SW480 (cell line): ENCODE measurements around the gene CACNA1I.

Experiments
- DNase-seq: peaks from one replicate; pipeline ENCODE4 v3.0.0-alpha.2; 2016; ENCODE audit warnings: low spot score

Gene CACNA1I

DNA sequence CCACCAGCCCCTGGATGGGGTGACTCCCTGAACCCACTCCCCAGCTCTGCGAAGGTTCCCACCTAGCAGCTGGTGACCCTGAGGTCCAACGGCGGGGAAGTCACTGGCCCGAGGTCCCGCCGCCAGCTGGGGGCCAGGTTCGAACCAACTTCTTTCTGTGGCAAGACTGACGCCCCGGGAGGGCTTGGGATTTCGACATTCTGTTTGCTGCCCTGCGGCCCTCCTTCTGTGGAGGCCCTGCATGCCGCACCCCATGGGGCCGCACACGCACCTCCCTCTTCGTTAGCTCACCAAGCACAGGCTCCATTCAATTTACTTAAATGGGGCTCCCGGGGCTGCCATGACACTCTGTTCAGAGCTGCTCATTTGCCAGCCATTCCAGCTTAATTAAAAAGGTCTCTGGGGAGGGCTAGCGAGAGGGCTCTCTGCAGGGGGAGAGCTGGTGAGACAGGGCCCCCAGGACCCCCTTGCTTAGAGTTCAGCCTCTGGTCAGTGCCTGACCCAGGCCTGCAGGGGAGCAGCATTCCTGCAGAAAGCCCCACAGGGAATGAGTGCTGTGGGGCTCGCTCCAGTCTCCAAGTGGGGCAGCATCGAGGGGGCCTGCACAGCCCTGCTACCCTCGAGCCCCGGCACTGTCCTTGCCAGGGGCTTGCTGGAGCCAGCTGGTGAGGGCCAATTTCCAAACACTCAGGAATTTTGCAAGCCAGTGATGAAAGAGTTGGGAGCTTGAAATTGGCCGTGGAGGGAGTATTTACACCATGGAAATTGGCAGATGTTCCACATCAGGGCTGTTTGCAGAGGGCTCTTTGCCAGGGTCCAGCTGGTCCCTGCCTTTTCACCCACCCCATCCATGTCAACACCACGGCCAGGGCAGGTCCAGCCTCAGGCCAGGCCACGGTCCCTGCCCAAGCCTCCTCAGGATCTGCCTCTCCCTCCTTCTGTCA, 80.8 kb downstream of the CACNA1I start:
- DNase-seq: no peak

DNA sequence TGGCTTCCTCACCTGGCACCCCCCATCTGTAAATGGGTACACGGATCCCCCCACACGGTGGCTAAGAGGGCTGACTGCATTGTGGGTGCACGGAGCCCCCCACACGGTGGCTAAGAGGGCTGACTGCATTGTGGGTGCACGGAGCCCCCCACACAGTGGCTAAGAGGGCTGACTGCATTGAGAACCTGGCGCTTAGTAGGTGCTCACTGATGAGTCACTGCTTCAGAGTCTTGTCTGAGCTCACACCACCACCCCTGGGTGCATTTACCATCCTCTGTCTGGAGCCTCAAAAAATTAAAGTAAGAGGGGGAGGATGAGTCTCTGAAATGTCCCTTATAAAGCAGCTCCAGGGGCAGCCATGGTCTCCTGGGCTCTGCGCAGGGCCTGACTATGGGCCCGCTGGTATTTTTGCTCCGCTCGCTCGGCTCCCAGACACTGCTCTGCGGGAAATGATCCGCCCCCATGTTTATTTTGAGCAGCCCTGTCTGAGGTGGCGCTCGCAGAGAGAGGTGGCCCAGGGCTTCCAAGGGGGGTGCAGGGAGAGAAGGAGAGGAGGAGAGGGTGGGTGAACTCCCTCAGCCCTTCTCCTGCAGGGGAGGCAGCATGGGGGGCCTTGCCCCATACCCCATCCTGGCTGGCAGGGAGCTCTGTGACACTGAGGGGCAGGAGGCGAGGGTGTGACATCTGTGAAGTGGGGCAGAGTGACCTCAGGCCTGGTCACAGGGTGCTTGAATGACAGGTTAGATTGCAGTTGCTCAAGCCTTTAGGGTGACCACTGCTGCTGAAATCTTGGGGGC, 82.6 kb downstream of the CACNA1I start:
- DNase-seq: no peak

- DNase-seq: no peak
These were observed 83.2 kb downstream of the CACNA1I start for GRCh38 chr22:39653787-39654077.

DNA sequence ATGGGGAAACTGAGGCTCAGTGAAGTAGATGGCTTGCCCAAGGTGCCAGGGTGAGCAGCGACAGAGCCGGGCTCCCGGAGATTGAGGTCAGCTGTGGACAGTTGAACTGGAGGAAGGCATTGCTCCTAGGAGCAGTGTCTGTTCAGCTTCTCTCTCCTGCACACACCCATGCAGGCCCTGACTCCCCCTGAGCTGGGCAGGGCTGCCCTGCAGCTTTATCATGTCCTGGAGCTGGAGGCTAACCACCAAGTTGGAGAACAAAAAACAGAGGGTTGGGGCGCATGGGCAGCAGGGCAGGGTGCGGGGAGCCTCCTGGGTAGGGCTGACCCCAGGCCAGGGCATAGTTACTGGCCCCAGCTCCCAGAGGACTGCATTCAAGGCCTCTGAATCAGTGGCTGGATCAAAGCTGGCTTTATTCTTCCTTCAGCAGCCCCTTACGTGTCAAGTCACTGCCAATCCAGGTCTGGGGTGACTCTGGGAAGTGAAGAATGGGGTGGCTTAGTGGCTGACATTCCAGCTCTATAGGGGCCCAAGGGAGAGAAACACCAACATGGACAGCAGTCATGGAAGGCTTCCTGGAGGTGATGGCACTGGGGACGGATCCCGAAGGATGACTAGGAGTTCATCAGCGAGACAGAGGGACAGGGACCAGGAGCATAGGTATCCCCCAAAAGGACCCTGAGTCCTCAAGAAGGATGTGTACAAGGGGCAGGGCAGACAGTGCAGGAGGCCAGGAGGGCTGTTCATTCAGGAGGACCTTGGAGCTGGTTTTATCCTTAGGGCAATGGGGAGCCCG, 83.8 kb downstream of the CACNA1I start:
- no peak for DNase-seq

DNA sequence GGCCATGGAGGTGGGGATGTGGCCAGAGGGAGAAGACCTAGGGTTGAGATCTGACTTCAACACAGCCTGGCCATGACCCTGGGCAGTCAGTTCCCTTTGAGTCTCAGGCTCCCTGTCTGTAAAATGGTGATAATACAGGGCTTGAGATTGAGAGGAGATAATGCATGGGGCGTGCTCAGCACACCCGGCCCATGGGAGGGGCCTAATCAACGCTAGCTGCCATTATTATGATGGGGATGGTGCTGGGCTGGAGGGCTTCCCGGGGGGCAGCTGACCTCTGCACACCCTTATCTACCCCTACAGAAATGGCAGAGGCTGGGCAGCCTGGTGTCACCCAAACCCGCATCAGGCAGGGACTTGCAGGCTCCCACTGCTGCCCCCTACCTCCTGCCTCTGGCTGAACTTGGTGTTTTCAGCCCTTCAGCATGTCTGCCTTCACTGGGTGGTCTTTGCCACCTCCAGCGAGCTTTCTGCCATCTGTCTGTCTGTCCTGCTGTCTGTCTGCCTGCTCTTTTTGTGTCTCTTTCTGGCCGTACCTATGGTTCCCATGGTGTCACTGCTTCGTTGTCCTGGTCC, 84.5 kb downstream of the CACNA1I start:
- DNase-seq: no peak

GRCh38 chr22:39655831-39656230, 85.3 kb downstream of the CACNA1I start:
- DNase-seq: no peak

- no peak for DNase-seq
These were observed 86.2 kb downstream of the CACNA1I start for GRCh38 chr22:39656495-39657490.

GRCh38 chr22:39658367-39658766, 87.8 kb downstream of the CACNA1I start:
- DNase-seq: peak; percentile 48

DNA sequence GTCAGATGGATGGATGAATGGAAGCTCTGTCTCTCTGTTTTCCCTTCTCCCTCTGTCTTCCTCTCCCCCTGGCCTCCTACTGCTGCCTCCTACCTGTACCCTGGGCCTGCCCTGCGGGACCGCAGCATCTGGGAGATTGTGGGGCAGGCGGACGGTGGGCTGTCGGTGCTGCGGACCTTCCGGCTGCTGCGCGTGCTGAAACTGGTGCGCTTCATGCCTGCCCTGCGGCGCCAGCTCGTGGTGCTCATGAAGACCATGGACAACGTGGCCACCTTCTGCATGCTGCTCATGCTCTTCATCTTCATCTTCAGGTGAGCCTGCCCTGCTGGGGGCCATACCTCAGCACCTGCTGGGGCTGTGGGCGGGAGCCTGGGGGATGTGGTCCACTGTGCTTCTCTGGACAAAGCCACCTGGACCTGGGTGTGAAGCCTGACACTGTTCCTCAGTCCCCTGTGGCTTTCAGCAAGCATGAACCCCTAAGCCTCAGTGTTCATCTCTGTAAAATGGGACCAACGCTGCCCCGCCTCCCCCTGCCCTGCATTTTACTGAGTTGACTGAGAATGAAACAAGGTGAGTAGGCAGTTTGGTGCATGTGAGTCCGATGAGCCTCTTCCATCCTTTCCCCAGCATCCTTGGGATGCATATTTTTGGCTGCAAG, 88.4 kb downstream of the CACNA1I start:
- DNase-seq: no peak

GRCh38 chr22:39661501-39661841, 90.9 kb downstream of the CACNA1I start:
- DNase-seq: no peak

GRCh38 chr22:39661842-39662685, 91.5 kb downstream of the CACNA1I start:
- DNase-seq: peak; percentile 63

DNA sequence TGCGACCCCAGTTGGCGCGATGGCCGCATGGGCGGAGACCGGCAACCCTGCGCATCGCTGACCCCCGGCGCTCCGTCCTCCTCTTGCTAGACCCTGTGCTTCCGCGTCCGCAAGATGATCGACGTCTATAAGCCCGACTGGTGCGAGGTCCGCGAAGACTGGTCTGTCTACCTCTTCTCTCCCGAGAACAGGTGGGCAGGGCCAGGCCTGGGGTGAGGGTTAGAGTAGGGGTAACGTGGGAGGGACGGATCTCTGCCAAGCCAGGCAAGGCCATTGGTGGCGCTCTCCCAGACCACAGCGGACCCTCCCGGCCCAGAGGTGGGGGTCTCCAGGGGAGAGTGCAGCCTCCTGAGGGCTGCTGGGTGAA, 92.1 kb downstream of the CACNA1I start:
- DNase-seq: no peak

DNA sequence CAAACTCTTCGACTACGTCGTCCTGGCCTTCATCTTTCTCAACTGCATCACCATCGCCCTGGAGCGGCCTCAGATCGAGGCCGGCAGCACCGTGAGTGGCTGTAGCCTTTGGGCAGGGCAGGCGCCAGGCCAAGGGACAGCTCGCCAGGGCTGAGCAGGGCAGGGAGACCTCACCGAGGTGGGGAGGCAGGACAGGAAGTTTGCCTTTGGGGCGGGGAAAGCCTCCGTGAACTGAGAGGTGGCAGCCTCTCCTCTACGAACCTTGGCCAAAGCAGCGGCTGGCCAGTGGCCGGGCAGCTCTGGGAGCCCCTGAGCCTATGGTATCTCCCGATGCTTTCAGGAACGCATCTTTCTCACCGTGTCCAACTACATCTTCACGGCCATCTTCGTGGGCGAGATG, 93.2 kb downstream of the CACNA1I start:
- DNase-seq: no peak

DNA sequence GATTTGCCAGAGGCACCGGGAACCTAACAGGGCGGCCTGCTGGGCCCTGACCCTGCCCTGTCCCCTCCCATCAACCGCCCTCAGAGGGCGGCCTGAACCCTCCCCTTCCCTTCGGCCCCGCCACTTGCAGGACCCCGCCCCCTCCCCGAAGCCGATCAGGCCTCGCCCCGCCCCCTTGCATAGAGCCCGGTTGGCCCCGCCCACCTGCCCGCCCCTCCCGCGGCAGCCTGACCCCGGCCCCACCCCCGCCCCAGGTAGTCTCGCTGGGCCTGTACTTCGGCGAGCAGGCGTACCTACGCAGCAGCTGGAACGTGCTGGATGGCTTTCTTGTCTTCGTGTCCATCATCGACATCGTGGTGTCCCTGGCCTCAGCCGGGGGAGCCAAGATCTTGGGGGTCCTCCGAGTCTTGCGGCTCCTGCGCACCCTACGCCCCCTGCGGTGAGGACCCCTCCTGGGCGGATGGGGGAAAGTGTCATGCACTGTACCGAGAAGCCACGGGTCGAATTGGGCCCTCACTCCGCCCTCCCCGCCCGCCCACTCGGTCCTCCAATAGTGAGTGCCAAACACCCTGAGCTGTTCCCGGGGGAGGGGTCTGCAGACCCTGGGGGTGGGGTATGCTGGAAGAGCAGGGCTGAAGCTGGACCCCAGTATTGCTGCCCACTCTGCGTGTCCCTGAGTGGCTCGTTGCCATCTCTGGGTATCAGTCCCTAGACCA, 94.1 kb downstream of the CACNA1I start:
- no peak for DNase-seq

- DNase-seq: no peak
These were observed 94.7 kb downstream of the CACNA1I start for GRCh38 chr22:39665229-39665628.

DNA sequence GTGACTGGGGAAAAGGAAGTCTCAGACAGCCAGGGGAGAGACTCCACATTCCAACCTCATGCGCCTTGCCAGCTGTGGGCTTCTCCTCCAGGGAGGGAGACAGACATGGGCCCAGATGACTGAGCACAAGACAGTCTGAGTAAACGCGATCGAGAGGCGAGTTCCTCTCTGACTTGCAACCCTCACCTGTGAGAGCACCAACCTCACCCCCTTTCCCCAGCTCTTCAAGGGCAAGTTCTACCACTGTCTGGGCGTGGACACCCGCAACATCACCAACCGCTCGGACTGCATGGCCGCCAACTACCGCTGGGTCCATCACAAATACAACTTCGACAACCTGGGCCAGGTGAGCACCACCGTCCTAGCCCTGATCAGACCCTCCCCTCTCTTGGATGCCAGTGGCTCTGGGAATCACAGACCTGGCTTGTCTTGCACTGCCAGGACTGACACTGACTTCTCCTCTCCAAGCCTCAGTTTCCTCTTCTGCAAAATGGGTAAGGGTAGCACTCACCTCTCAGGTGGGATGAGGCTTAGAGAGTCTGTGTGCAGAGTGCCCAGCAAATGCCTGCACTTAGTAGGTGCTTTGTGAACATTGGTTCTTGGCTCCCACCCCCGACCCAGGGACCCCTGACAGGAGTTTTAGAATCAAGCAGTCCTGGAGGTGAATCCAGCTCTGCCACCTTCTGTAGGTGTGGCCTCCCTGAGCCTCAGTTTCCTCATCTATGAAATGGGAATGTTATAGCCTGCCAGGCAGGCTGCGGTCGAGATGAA, 95.3 kb downstream of the CACNA1I start:
- no peak for DNase-seq

- no peak for DNase-seq
These were observed 95.9 kb downstream of the CACNA1I start for GRCh38 chr22:39666495-39666894.

GRCh38 chr22:39666926-39667325, 96.4 kb downstream of the CACNA1I start:
- no peak for DNase-seq
